Measurements from ENCODE around the gene CSH1. TPM values are rescaled to one million over a fixed set of nuclear protein-coding genes. Genes with fewer than 3 reads are reported as not detected.

CSH1 gene
- total and polyA plus RNA-seq, 2 donors (not counting 1 experiment from before 2014, with no cell fraction given): not detected

GRCh38 chr17:63930951-63931575 is 34.7 kb upstream of the CSH1 start:
- peaks cover 46% of the 10 kb centered on the region for H4K20me1 ChIP-seq (ENCODE audit: control insufficient read depth, insufficient read depth, low read length, poor library complexity, severe bottlenecking)
- H3K79me2 ChIP-seq (ENCODE audit: control insufficient read depth, insufficient read depth, low read length): peaks cover 84% of the 10 kb centered on the region
- H2AFZ ChIP-seq (ENCODE audit: insufficient read depth, low read depth, low read length, poor library complexity, severe bottlenecking): no peak overlapping the region
- intact Hi-C loops (cut with micrococcal nuclease): loop anchor here (1.0 to 5.0 kb wide), 3 partner anchors 12 to 566 kb away; partner anchors contain the start of genes ICAM2 and POLG2
- ChIA-PET CTCF (interaction anchor here (0.7 to 26.0 kb wide), 12 partner anchors 9 to 202 kb away, joined by 3 to 834 read pairs (median 6); partner anchors contain the start of genes GH1 and ICAM2), POLR2A (interaction anchor here (1.0 to 12.1 kb wide), 10 partner anchors 9 to 89 kb away, joined by 3 to 360 read pairs (median 8); partner anchors contain the start of genes GH1, ICAM2 and PRR29)
- no peaks in the 10 kb centered on the region for H3K9me3 Mint-ChIP-seq (ENCODE audit: insufficient read depth)
- peaks cover 0 to 5% (median 0%) of the 10 kb centered on the region in 3 donors for H3K9me3 ChIP-seq (ENCODE audit: control extremely low read depth in 1 of 3, control insufficient read depth in 2 of 3, insufficient read depth in 1 of 3, low read length in 2 of 3)
- DNase-seq (peak; percentile 77), ATAC-seq (ENCODE audit: low read depth) (peak; percentile 39)
- TF ChIP-seq EZH2 (IDR thresholded peaks at IDR 0.05; ENCODE audit: borderline replicate concordance, insufficient read depth, low read depth, low read length, poor library complexity, severe bottlenecking) (no peak), CTCF (IDR thresholded peaks at IDR 0.05) (no peak)
- no peaks in the 10 kb centered on the region for H3K27me3 Mint-ChIP-seq
- H3K36me3 ChIP-seq (replicated peaks in 1 of 2; ENCODE audit: control extremely low read depth in 1 of 2, control insufficient read depth in 1 of 2, extremely low read depth in 1 of 2, insufficient read depth in 2 of 2, low read length in 1 of 2): peaks cover 0 to 51% of the 10 kb centered on the region in 2 experiments
- H3K27ac Mint-ChIP-seq: peak overlapping the region; percentile 97
- H3K4me1 ChIP-seq (ENCODE audit: control insufficient read depth in 2 of 2, insufficient read depth in 2 of 2, low read length in 2 of 2): peaks cover 72 to 85% of the 10 kb centered on the region in 2 donors
- peak overlapping the region; percentile 83 to 85 for H3K27ac ChIP-seq (ENCODE audit: low read length in 2 of 2)
- H3K4me1 Mint-ChIP-seq: peaks cover 86% of the 10 kb centered on the region
- WGBS (ENCODE audit: insufficient coverage): 16% methylated on average over 15 of the region's 16 CpGs
- peak overlapping the region; percentile 80 to 100 (median 97) for H3K4me3 ChIP-seq (ENCODE audit: control extremely low read depth in 1 of 5, extremely low read depth in 1 of 5, insufficient read depth in 1 of 5, low read depth in 2 of 5, low read length in 4 of 5)
- H3K27me3 ChIP-seq (replicated peaks in 1 of 4; ENCODE audit: control extremely low read depth in 1 of 4, control insufficient read depth in 3 of 4, insufficient read depth in 4 of 4, low read length in 3 of 4): no peaks in the 10 kb centered on the region
- peak overlapping the region; percentile 97 for H3K4me2 ChIP-seq (replicated peaks; ENCODE audit: low read depth, low read length, poor library complexity, severe bottlenecking)
- peak overlapping the region; percentile 97 for H3K9ac ChIP-seq (ENCODE audit: low read length)
- H3K4me3 Mint-ChIP-seq: peak overlapping the region; percentile 99
